Neural crest cell (in vitro differentiated cells): ENCODE data around the gene ZNF780A. TPM values are rescaled to one million over a fixed set of nuclear protein-coding genes. Genes with fewer than 3 reads are reported as not detected.

Experiments
- DNase-seq: peaks from one replicate; pipeline ENCODE4 v3.0.0; 2021; ENCODE audit warnings: low read depth, mixed read lengths, low spot score
- H3K27ac Mint-ChIP-seq: one replicate; pipeline ENCODE4 v1.8.0; 2021; ENCODE audit warnings: mild to moderate bottlenecking, mixed read lengths; ENCODE audit not compliant: unreplicated experiment
- H3K27me3 Mint-ChIP-seq: 2 replicates; pipeline ENCODE4 v1.8.0; 2021; ENCODE audit warnings: low read depth, mild to moderate bottlenecking, mixed read lengths
- H3K36me3 Mint-ChIP-seq: 2 replicates; pipeline ENCODE4 v1.8.0; 2021; ENCODE audit warnings: low read depth, mild to moderate bottlenecking, mixed read lengths
- H3K4me1 Mint-ChIP-seq: 2 replicates; pipeline ENCODE4 v1.8.0; 2021; ENCODE audit warnings: mixed read lengths
- H3K4me3 Mint-ChIP-seq: one replicate; pipeline ENCODE4 v1.8.0; 2021; ENCODE audit warnings: mild to moderate bottlenecking, mixed read lengths
- H3K9me3 Mint-ChIP-seq: 2 replicates; pipeline ENCODE4 v1.8.0; 2021; ENCODE audit warnings: mixed read lengths
- total RNA-seq: library from RNA; stranded (reverse); gene quantifications from 2 replicates; pipeline ENCODE4 v1.2.1, GENCODE V29; 2021
- TF ChIP-seq, protein P1 (sequence below): fragments of 200-600 bp; sonication (generic); conservative IDR thresholded peaks from 2 replicates; pipeline ENCODE4 v1.5.0; 2021; ENCODE audit warnings: antibody characterized with exemption, mild to moderate bottlenecking

The ZNF780A gene
- total RNA-seq, 1 donor from 2014 or later: 24.3 TPM

DNA sequence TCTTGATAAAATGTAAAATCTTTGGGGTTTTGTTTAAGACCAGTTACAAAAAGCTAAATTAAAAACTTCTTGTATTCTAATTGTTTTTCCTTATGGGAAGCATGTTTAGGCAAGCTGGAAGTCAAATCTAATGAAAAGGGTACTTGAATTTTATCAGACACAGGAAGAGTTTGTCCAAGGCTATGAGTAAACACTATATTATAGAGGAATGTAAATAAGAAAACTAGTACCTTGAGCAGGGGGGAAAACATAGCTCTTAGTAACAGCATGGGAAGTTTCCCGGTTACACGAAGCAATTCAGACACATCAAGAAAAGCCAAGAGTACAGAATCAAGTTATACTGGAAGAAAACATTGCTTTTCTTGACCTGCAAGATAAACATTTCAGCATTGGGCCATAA is 19.8 kb upstream of the ZNF780A start:
- peaks cover 7% of the 10 kb centered on the region for H3K36me3 Mint-ChIP-seq
- DNase-seq: no peak
- H3K9me3 Mint-ChIP-seq: peaks cover 14% of the 10 kb centered on the region
- TF ChIP-seq, protein P1, sequence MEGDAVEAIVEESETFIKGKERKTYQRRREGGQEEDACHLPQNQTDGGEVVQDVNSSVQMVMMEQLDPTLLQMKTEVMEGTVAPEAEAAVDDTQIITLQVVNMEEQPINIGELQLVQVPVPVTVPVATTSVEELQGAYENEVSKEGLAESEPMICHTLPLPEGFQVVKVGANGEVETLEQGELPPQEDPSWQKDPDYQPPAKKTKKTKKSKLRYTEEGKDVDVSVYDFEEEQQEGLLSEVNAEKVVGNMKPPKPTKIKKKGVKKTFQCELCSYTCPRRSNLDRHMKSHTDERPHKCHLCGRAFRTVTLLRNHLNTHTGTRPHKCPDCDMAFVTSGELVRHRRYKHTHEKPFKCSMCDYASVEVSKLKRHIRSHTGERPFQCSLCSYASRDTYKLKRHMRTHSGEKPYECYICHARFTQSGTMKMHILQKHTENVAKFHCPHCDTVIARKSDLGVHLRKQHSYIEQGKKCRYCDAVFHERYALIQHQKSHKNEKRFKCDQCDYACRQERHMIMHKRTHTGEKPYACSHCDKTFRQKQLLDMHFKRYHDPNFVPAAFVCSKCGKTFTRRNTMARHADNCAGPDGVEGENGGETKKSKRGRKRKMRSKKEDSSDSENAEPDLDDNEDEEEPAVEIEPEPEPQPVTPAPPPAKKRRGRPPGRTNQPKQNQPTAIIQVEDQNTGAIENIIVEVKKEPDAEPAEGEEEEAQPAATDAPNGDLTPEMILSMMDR: no peak
- H3K27ac Mint-ChIP-seq: no peak overlapping the region
- H3K4me3 Mint-ChIP-seq: no peak overlapping the region
- H3K27me3 Mint-ChIP-seq: peaks cover 8% of the 10 kb centered on the region
- no peaks in the 10 kb centered on the region for H3K4me1 Mint-ChIP-seq

DNA sequence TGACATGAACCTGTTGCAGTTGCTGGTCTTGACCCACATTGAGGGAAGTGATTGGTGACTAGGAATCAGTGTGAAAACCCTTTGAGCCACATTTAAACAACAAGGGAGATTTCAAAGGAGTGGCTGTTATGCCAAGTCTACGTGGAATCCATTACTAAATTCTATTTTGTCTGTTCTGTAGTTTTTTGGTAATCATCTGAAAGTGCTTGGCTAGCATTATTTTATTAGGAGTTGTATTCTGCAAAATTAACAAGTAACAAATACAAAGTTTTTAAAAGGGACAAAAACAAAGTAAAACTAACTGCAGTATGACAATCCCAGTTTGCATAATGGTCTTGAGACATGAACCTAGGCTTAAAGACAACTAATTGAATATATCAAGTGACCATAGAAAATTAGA is 14.0 kb upstream of the ZNF780A start:
- Mint-ChIP-seq H3K4me1 (no peaks in the 10 kb centered on the region), H3K4me3 (no peak overlapping the region), H3K9me3 (peaks cover 5% of the 10 kb centered on the region), H3K27me3 (peaks cover 26% of the 10 kb centered on the region), H3K36me3 (no peaks in the 10 kb centered on the region), H3K27ac (no peak overlapping the region)
- DNase-seq: no peak
- TF ChIP-seq, protein P1: no peak

DNA sequence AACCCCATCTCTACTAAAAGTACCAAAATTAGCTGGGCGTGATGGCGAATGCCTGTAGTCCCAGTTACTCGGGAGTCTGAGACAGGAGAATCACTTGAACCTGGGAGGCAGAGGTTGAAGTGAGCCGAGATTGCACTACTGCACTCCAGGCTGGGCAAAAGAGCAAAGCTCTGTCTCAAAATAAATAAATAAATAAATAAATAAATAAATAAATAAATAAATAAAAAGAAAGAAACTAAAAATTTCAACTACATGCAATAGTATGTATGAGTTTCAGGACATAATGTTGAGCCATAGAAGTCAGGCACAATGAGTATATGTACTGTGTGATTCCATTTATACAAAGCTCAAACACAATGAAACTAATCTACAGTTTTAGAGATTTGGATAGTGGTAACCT is 12.9 kb upstream of the ZNF780A start:
- Mint-ChIP-seq H3K36me3 (no peaks in the 10 kb centered on the region), H3K4me3 (no peak overlapping the region), H3K4me1 (no peaks in the 10 kb centered on the region), H3K27ac (no peak overlapping the region), H3K9me3 (peaks cover 5% of the 10 kb centered on the region), H3K27me3 (peaks cover 36% of the 10 kb centered on the region)
- TF ChIP-seq, protein P1: no peak
- DNase-seq: no peak

DNA sequence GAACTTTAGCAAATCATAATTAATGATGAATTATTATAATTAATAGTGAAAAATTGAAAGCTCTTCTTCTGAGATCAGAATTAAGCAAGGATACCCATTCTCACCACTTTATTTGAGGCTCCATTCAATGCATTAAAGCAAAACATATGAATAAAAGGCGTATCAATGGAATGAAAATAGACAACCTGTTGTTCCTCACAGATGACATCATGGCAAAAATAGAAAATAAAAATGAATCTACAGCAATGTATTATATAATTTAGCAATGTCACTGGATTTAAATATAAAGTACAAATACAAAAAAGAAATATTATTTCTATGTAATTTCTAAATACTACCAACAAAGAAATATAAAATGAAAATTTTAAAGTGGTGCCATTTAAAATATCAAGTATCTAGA is 11.1 kb upstream of the ZNF780A start:
- H3K27ac Mint-ChIP-seq: no peak overlapping the region
- no peaks in the 10 kb centered on the region for H3K4me1 Mint-ChIP-seq
- TF ChIP-seq, protein P1: no peak
- DNase-seq: no peak
- peaks cover 49% of the 10 kb centered on the region for H3K27me3 Mint-ChIP-seq
- no peaks in the 10 kb centered on the region for H3K36me3 Mint-ChIP-seq
- no peak overlapping the region for H3K4me3 Mint-ChIP-seq
- H3K9me3 Mint-ChIP-seq: peaks cover 5% of the 10 kb centered on the region

DNA sequence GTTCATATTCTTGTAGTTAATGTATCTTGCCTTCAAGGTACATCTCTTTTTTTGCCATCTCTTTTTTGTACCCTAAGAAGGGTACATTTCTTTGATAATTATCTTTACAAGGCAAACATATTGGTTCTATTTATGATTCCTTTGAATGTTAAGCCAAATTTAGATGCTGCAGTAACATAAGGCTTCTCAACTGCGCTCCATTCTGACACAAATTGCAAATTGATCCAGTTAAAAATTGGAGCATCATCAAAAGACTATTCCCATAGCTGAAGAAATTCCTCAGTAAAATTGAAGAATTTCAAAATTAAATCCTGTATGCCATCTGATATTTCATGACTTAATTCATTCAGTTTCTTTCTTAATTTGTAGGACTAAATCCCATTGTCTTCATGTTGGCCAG is 2.7 kb upstream of the ZNF780A start:
- Mint-ChIP-seq H3K4me3 (peak overlapping the region; percentile 5), H3K27ac (no peak overlapping the region), H3K9me3 (peaks cover 12% of the 10 kb centered on the region), H3K4me1 (peaks cover 27% of the 10 kb centered on the region), H3K36me3 (peaks cover 9% of the 10 kb centered on the region), H3K27me3 (peaks cover 35% of the 10 kb centered on the region)
- TF ChIP-seq, protein P1: no peak
- DNase-seq: no peak
